ENCODE results near the gene G6PC2. TPM values are rescaled to one million over a fixed set of nuclear protein-coding genes. Genes with fewer than 3 reads are reported as not detected.

G6PC2 gene
- total and polyA plus RNA-seq, 2 of the 8 experiments (the other 6 are each of a cell fraction or from before 2014, with no cell fraction given): not detected

- no peak for TF ChIP-seq CHD7 (IDR thresholded peaks at IDR 0.05; ENCODE audit: insufficient replicate concordance, low read length)
Observed at GRCh38 chr2:168854651-168855050, 46.4 kb upstream of the G6PC2 start (continued).
